ENCODE measurements around the gene RALGAPA1.
"Not testable (repeated sequence)": the region's sequence is repeated elsewhere in the genome, so short reads cannot be mapped to it uniquely, and the experiment has no call there.

Gene RALGAPA1

GRCh38 chr14:35821564-35822411 lies 12.7 kb upstream of the RALGAPA1 start:
- no peak for DNase-seq

GRCh38 chr14:35819591-35820540 lies 10.8 kb upstream of the RALGAPA1 start:
- DNase-seq: no peak

GRCh38 chr14:35818346-35819115 lies 9.4 kb upstream of the RALGAPA1 start:
- DNase-seq: no peak

GRCh38 chr14:35814371-35815005 lies 5.4 kb upstream of the RALGAPA1 start:
- DNase-seq: peak; percentile 89

- DNase-seq: no peak
These were observed 1.9 kb upstream of the RALGAPA1 start for GRCh38 chr14:35810963-35811362.

- DNase-seq: no peak
These were observed 502 bp upstream of the RALGAPA1 start for GRCh38 chr14:35809597-35809996.

- no peak for DNase-seq
These were observed 938 bp downstream of the RALGAPA1 start for GRCh38 chr14:35808076-35808637.

- no peak for DNase-seq
These were observed 1.7 kb downstream of the RALGAPA1 start for GRCh38 chr14:35807131-35807961.

- no peak for DNase-seq
These were observed 2.8 kb downstream of the RALGAPA1 start for GRCh38 chr14:35806006-35806907.

- DNase-seq: no peak
These were observed 11.3 kb downstream of the RALGAPA1 start for GRCh38 chr14:35797796-35798195.

GRCh38 chr14:35789651-35790050 lies 19.4 kb downstream of the RALGAPA1 start:
- DNase-seq: no peak

GRCh38 chr14:35786856-35787255 lies 22.2 kb downstream of the RALGAPA1 start:
- no peak for DNase-seq

- no peak for DNase-seq
These were observed 25.4 kb downstream of the RALGAPA1 start for GRCh38 chr14:35783699-35784098.

- DNase-seq: no peak
These were observed 29.7 kb downstream of the RALGAPA1 start for GRCh38 chr14:35779368-35779767.

- not testable (repeated sequence) for DNase-seq
These were observed 31.5 kb downstream of the RALGAPA1 start for GRCh38 chr14:35777550-35777949.

- no peak for DNase-seq
These were observed 32.3 kb downstream of the RALGAPA1 start for GRCh38 chr14:35776823-35777222.

- DNase-seq: not testable (repeated sequence)
These were observed 33.0 kb downstream of the RALGAPA1 start for GRCh38 chr14:35776085-35776484.

GRCh38 chr14:35766700-35767082 lies 42.4 kb downstream of the RALGAPA1 start:
- no peak for DNase-seq

- DNase-seq: no peak
These were observed 42.9 kb downstream of the RALGAPA1 start for GRCh38 chr14:35766036-35766699.
